GM10266 (cell line): ENCODE results near the gene PTRH2.

ENCODE experiments used
- DNase-seq: peaks from one replicate; pipeline ENCODE4 v3.0.0; 2012; ENCODE audit errors: extremely low spot score
- TF ChIP-seq, protein P1 (sequence below): IDR thresholded peaks from 2 replicates; pipeline ENCODE4 v1.5.1; 2012; ENCODE audit warnings: mild to moderate bottlenecking, low read depth; ENCODE audit not compliant: control insufficient read depth, insufficient read depth; ENCODE audit errors: missing control alignments

PTRH2 gene

GRCh38 chr17:59699786-59700185, 7.4 kb downstream of the PTRH2 start:
- TF ChIP-seq, protein P1, sequence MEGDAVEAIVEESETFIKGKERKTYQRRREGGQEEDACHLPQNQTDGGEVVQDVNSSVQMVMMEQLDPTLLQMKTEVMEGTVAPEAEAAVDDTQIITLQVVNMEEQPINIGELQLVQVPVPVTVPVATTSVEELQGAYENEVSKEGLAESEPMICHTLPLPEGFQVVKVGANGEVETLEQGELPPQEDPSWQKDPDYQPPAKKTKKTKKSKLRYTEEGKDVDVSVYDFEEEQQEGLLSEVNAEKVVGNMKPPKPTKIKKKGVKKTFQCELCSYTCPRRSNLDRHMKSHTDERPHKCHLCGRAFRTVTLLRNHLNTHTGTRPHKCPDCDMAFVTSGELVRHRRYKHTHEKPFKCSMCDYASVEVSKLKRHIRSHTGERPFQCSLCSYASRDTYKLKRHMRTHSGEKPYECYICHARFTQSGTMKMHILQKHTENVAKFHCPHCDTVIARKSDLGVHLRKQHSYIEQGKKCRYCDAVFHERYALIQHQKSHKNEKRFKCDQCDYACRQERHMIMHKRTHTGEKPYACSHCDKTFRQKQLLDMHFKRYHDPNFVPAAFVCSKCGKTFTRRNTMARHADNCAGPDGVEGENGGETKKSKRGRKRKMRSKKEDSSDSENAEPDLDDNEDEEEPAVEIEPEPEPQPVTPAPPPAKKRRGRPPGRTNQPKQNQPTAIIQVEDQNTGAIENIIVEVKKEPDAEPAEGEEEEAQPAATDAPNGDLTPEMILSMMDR = no peak
- no peak for DNase-seq

DNA sequence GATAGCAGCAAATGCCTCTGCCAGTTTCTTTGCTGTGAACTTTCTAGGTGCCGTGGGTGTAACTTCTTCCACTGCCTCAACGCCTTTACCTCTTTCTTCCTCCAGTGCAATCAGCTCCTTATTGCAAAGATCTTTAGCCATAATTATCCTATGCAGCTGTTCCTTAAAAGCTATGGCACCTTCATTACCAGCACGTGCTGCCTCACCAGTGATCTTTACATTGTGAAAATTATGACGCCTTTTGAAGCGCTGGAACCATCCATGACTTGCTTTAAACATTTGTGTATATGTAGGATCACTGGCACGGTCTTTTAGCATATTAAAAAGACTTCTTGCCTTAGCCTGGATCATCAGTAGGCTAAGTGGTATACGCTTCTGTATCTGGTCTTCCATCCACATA, 8.0 kb downstream of the PTRH2 start:
- no peak for DNase-seq
- TF ChIP-seq, protein P1 = no peak

GRCh38 chr17:59698143-59698542, 9.1 kb downstream of the PTRH2 start:
- TF ChIP-seq, protein P1 = no peak

GRCh38 chr17:59696682-59697277, 10.4 kb downstream of the PTRH2 start:
- TF ChIP-seq, protein P1 = no peak
- DNase-seq = no peak

More at GRCh38 chr17:59698143-59698542, 9.1 kb downstream of the PTRH2 start:
- DNase-seq = no peak

DNA sequence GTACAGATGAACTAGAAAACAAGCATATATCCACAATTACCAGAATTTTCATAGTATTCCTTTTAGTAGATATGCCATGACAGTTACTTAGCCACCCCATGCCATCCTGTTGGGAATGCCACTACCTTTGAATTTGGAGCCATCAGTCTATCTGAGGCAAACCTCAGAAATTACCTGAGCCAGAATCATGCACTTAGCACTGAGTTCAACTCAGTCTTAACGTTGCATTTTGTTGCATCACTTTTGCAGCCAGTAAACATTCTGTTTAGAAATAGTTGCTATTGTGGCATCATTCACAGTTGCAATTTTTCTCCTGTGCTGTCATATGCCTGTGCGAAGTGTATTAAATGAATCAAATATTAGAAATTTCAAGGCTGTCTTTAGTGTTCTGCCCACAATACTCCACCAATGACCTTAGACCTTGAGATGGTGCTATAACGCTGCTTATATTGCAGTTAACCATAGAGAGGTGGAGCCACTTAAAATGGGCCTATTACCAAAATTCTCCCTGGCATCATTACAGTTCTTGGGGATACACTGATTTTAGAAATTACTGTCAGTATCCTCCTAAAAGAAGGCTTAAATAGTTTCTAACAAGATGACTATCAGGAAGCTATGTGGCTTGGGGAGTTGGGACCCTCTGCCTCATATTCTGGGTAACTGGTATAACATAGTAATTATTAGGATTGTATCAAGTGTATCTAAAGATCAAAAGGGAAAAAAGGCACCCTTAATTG, 11.1 kb downstream of the PTRH2 start:
- DNase-seq = no peak
- TF ChIP-seq, protein P1 = no peak

DNA sequence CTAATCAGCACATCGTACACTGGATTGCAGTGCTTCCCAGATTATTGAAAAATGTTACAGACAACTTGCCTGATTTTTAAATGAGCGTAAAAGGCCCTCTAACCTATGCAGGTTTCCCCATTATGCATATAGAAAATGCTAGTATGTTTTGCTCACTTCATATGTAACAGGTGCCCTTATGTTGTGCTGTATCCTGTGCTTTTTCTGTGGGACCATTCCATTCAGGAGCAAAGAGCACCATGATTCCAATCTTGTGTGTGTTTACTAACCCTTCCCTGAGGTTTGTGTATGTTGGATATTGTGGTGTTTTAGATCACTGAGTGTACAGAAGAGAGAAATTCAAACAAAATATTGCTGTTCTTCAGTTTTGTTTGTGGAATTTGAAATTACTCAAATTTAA, 12.9 kb downstream of the PTRH2 start:
- DNase-seq = no peak
- TF ChIP-seq, protein P1 = no peak

DNA sequence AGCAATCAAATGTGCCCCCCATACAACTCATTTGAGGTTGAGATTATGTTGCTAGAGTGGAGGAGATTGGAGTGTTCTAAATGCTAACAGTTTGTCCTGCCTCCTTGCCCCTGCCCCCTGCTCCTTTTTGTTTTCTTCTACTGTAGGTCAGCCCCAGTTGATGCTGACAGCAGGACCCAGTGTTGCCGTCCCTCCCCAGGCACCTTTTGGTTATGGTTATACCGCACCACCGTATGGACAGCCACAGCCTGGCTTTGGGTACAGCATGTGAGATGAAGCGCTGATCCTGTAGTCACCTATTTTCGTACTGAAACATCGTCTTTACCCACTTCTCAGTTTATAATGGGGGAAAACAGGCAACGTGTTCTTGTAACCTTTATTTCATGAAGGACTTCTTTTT, 13.6 kb downstream of the PTRH2 start:
- no peak for DNase-seq
- TF ChIP-seq, protein P1 = no peak
